Measurements from ENCODE around the gene NRXN3. TPM values are rescaled to one million over a fixed set of nuclear protein-coding genes. Genes with fewer than 3 reads are reported as not detected.
A peak's percentile ranks its signal among the peaks of the same experiment; 100 is the strongest.

NRXN3 gene
- total and polyA plus RNA-seq, 8 donors: 0.29 to 41.1 (median 9.1) TPM

DNA sequence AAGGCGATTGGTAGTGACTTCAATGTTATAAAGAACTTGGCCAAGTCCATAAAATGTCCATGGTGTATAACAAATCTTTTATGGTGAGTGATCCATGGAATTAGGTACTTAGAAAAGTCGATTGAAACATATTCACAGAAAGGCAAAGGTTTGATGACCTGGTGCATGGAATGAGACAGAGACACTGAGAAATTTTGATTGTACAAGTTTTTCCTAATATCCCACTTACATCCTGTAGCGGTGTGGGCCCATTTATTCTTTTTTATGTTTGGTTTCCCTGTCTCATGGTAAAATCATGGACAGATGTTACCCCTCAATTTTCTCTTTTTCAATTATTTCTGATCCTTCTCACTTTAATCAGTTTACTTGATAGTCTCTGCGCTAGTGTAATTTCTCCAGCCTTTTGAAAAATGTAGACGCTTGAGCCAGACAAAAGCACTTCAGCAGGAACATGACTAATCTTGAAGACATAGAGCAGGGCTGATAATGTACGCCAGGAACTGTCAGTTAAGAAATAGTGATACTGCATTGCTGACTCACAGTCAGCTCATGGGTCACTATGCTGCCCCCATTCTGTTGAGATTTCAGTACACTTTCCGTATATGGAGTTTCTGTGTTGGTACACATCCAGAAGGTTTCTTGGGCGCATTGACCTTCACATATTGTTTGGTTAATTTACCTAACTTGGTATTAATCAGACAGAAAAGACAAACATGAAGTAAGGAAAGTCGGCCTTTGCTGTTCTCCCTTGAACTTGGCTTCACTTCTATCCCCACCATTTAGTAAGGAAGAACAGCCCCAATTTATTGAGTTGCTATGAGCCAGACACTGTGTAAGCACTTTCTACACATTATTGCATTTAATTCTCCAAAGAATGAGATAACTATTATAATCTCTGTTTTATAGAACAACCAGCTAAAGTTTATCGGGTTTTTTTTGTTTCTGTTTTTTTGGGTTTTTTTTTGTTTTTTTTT, 1199.5 kb downstream of the NRXN3 start:
- Histone ChIP-seq H3K27me3 (no peaks in the 10 kb centered on the region), H3K9me3 (no peaks in the 10 kb centered on the region), H3K4me1 (peaks cover 0 to 6% (median 0%) of the 10 kb centered on the region in 4 donors), H3K4me3 (no peak overlapping the region), H3K27ac (peak overlapping the region in 4 of 5 donors; percentile 4 to 70 (median 28)), H3K36me3 (no peaks in the 10 kb centered on the region)
- intact Hi-C loops (cut with DNase I; ENCODE audit: low total_unique reads): no loop called here
- TF ChIP-seq EP300 (IDR thresholded peaks at IDR 0.05): peak; percentile 64
- TF ChIP-seq, protein P1, sequence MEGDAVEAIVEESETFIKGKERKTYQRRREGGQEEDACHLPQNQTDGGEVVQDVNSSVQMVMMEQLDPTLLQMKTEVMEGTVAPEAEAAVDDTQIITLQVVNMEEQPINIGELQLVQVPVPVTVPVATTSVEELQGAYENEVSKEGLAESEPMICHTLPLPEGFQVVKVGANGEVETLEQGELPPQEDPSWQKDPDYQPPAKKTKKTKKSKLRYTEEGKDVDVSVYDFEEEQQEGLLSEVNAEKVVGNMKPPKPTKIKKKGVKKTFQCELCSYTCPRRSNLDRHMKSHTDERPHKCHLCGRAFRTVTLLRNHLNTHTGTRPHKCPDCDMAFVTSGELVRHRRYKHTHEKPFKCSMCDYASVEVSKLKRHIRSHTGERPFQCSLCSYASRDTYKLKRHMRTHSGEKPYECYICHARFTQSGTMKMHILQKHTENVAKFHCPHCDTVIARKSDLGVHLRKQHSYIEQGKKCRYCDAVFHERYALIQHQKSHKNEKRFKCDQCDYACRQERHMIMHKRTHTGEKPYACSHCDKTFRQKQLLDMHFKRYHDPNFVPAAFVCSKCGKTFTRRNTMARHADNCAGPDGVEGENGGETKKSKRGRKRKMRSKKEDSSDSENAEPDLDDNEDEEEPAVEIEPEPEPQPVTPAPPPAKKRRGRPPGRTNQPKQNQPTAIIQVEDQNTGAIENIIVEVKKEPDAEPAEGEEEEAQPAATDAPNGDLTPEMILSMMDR (IDR thresholded peaks at IDR 0.05): no peak
- TF ChIP-seq POLR2A (IDR thresholded peaks at IDR 0.05): no peak
- TF ChIP-seq POLR2AphosphoS5 (IDR thresholded peaks at IDR 0.05): peak; percentile 35 to 89 (median 71)
- peak in 1 of 2 donors; percentile 68 for DNase-seq
- WGBS, 5 donors: 42 to 58% (median 43%) methylated on average over 10 of the region's 10 CpGs

DNA sequence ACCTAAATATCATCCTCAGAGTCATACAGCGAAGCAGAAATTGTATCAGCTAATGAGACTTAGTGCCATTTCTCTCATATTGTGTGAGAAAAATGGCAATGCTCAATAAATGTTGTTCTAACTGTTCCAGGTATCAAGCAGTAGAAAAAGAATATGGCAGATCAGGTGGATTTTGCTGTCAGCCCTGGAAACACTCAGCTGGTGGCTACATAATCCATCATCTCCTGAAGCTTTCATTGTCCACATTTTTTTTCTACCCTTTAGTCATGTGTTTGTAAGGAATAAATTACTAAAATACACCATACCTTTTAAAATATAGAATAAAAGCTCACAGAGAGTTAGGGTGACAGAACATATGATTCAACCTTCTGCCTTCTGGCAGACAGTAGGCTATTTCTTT, 1200.8 kb downstream of the NRXN3 start:
- no peak for DNase-seq
- Histone ChIP-seq H3K4me3 (no peak overlapping the region), H3K27me3 (no peaks in the 10 kb centered on the region), H3K9me3 (no peaks in the 10 kb centered on the region), H3K4me1 (peaks cover 0 to 6% (median 0%) of the 10 kb centered on the region in 4 donors), H3K27ac (peak overlapping the region in 1 of 5 donors; percentile 70), H3K36me3 (no peaks in the 10 kb centered on the region)
- intact Hi-C loops (cut with DNase I; ENCODE audit: low total_unique reads): no loop called here
- 81 to 91% (median 91%) methylated on average over 1 of the region's 1 CpG for WGBS, 5 donors
- TF ChIP-seq POLR2A (IDR thresholded peaks at IDR 0.05): no peak
- TF ChIP-seq, protein P1 (IDR thresholded peaks at IDR 0.05): no peak
- TF ChIP-seq EP300 (IDR thresholded peaks at IDR 0.05): no peak
- no peak for TF ChIP-seq POLR2AphosphoS5 (IDR thresholded peaks at IDR 0.05)

DNA sequence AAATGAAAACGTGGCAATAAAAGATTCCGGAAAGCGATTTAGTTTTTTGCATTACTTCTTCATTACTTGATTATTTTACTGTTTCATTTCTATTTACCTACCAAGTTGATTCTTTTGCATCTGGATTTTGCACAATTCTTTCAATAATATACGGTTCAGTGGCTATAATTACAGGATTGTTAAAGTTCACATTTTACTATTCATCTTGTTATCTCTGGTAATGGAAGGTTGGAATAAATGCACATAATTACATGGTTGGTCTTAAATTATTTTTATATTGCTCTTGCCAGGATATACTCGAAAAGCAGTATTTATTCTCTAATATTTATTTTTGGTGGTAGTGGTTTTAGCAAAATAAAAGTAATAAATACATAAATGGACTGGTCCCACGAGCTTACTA, 1203.3 kb downstream of the NRXN3 start:
- Histone ChIP-seq H3K36me3 (no peaks in the 10 kb centered on the region), H3K27me3 (no peaks in the 10 kb centered on the region), H3K9me3 (no peaks in the 10 kb centered on the region), H3K4me1 (peaks cover 0 to 6% (median 0%) of the 10 kb centered on the region in 4 donors), H3K27ac (no peak overlapping the region), H3K4me3 (no peak overlapping the region)
- intact Hi-C loops (cut with DNase I; ENCODE audit: low total_unique reads): no loop called here
- TF ChIP-seq POLR2A (IDR thresholded peaks at IDR 0.05): no peak
- no peak for TF ChIP-seq POLR2AphosphoS5 (IDR thresholded peaks at IDR 0.05)
- TF ChIP-seq EP300 (IDR thresholded peaks at IDR 0.05): no peak
- TF ChIP-seq, protein P1 (IDR thresholded peaks at IDR 0.05): no peak
- WGBS, 5 donors: 75 to 82% (median 79%) methylated on average over 6 of the region's 6 CpGs
- no peak for DNase-seq

DNA sequence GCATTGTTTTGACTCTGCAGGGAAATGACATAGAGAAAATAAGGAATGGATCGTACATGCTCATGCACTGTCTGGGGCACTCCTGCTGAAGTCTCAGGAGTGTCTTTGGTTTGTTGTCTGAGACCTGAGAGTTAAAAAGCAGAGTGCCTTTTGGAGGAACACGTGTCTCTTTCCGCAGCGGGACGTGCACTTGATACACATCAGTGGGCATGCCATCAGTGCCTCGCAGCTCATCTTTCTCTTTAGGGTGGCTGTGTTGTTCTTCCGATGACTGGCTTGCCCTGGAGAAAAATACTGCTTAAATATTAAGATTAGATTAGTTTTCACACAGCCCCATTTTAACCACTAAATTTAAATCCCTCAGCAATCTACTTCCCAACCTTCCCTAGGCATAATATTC, 1205.2 kb downstream of the NRXN3 start:
- Histone ChIP-seq H3K36me3 (no peaks in the 10 kb centered on the region), H3K27ac (no peak overlapping the region), H3K9me3 (no peaks in the 10 kb centered on the region), H3K4me1 (no peaks in the 10 kb centered on the region), H3K27me3 (no peaks in the 10 kb centered on the region), H3K4me3 (no peak overlapping the region)
- no peak for DNase-seq
- no peak for TF ChIP-seq POLR2AphosphoS5 (IDR thresholded peaks at IDR 0.05)
- TF ChIP-seq POLR2A (IDR thresholded peaks at IDR 0.05): no peak
- intact Hi-C loops (cut with DNase I; ENCODE audit: low total_unique reads): no loop called here
- 62 to 79% (median 67%) methylated on average over 7 of the region's 7 CpGs for whole genome bisulfite sequencing, 5 donors

Measured in stomach (tissue), 9 donors.